NCI-H1048 (cell line): Measurements from ENCODE around the gene SLC25A19.
"Not testable (repeated sequence)": the region's sequence is repeated elsewhere in the genome, so short reads cannot be mapped to it uniquely, and the experiment has no call there.

Experiments used
- DNase-seq: peaks from one replicate; lab custom pipeline; 2025; lab: John Stamatoyannopoulos, UW

SLC25A19 gene

GRCh38 chr17:75267411-75268232, 21.6 kb downstream of the SLC25A19 start:
- DNase-seq: no peak

- DNase-seq: no peak
Observed at GRCh38 chr17:75267153-75267410, 22.2 kb downstream of the SLC25A19 start.

GRCh38 chr17:75266316-75267152, 22.7 kb downstream of the SLC25A19 start:
- DNase-seq: no peak

- no peak for DNase-seq
Observed at GRCh38 chr17:75265614-75266315, 23.5 kb downstream of the SLC25A19 start.

- DNase-seq: no peak
Observed at GRCh38 chr17:75263055-75263454, 26.2 kb downstream of the SLC25A19 start.

- DNase-seq: no peak
Observed at GRCh38 chr17:75262112-75262606, 27.1 kb downstream of the SLC25A19 start.

- DNase-seq: peak; percentile 70
Observed at GRCh38 chr17:75261336-75262111, 27.7 kb downstream of the SLC25A19 start, which contains the start of the genes GGA3 and MRPS7. TSS of gene GGA3 (minus strand) at chr17:75261606. CDS start at chr17:75261587, 19 bp downstream. TSS of gene MRPS7 (plus strand) at chr17:75261879. CDS start at chr17:75261901, 22 bp downstream.

- DNase-seq: no peak
Observed at GRCh38 chr17:75260641-75261335, 28.4 kb downstream of the SLC25A19 start.

GRCh38 chr17:75257228-75257627, 32.0 kb downstream of the SLC25A19 start:
- not testable (repeated sequence) for DNase-seq

- DNase-seq: not testable (repeated sequence)
Observed at GRCh38 chr17:75255954-75256698, 33.1 kb downstream of the SLC25A19 start.

GRCh38 chr17:75252039-75252816, 37.0 kb downstream of the SLC25A19 start:
- DNase-seq: no peak

GRCh38 chr17:75250009-75250471, 39.2 kb downstream of the SLC25A19 start:
- no peak for DNase-seq

GRCh38 chr17:75249564-75249963, 39.7 kb downstream of the SLC25A19 start:
- no peak for DNase-seq

- no peak for DNase-seq
Observed at GRCh38 chr17:75246404-75246803, 42.8 kb downstream of the SLC25A19 start.

GRCh38 chr17:75245011-75245410, 44.2 kb downstream of the SLC25A19 start:
- DNase-seq: no peak

GRCh38 chr17:75244133-75244866, 44.9 kb downstream of the SLC25A19 start:
- no peak for DNase-seq

- DNase-seq: no peak
Observed at GRCh38 chr17:75242461-75243042, 46.7 kb downstream of the SLC25A19 start.

GRCh38 chr17:75241996-75242460, 47.2 kb downstream of the SLC25A19 start:
- DNase-seq: no peak
